Amniotic epithelial cell (primary cell): ENCODE results near the gene CEP170B.
"Not testable (repeated sequence)": the region's sequence is repeated elsewhere in the genome, so short reads cannot be mapped to it uniquely, and the experiment has no call there.

ENCODE experiments used
- DNase-seq: peaks from one replicate; pipeline ENCODE4 v3.0.0-alpha.2; 2010; ENCODE audit warnings: low read depth

CEP170B gene

GRCh38 chr14:104879201-104879982 is 14.3 kb downstream of the CEP170B start:
- DNase-seq: no peak

- no peak for DNase-seq
These were observed 15.0 kb downstream of the CEP170B start for GRCh38 chr14:104879983-104880565.

GRCh38 chr14:104880584-104881210 is 15.6 kb downstream of the CEP170B start:
- no peak for DNase-seq

- no peak for DNase-seq
These were observed 16.4 kb downstream of the CEP170B start for GRCh38 chr14:104881369-104881979.

- DNase-seq: no peak
These were observed 17.4 kb downstream of the CEP170B start for GRCh38 chr14:104882325-104882973.

- DNase-seq: no peak
These were observed 18.1 kb downstream of the CEP170B start for GRCh38 chr14:104882991-104883660.

GRCh38 chr14:104883681-104884361 is 18.8 kb downstream of the CEP170B start:
- DNase-seq: no peak

GRCh38 chr14:104884381-104884780 is 19.3 kb downstream of the CEP170B start:
- not testable (repeated sequence) for DNase-seq

DNA sequence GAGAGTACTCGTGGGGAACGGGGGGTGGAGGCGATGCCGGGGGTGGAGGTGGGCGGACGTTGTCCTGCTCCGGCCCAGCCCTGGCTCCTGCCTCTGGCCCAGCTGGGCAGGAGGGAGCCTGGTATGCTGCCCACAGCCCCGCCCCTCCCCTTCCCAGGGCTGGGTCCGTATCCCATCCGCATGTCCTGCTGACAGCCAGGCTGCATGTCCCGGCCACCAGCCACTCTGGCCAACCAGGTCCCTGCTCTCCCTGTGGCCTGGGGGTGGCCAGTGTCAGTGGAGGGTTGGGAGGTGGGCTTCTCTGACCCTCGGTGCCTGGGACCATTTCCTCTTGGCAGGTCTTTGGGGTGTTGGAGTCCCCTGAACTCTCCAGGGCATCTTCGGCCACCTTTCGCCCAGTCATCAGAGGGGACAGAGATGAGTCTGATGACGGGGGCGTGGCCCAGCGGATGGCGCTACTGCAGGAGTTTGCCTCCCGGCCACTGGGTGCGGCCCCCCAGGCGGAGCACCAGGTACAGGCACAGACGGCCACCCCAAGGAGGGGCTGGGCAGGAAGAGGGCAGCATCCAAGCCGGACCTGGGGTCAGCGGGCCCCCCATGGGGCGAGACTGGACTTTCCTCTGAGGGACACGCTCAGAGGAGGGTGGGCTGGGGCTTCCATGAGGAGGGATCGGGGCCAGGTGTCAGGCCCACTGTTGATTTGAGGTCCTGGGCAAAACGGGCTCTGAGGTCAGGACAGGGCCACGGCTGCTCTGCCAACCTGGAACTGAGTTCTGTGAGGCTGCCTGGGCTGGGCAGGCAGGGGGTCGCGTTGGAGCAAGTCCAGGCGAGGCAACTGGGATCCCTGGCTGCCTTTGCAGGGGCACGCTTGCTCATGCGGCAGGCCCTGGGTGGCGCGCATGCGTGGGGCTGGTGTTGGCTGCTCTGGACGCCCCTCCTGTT is 20.2 kb downstream of the CEP170B start:
- no peak for DNase-seq

DNA sequence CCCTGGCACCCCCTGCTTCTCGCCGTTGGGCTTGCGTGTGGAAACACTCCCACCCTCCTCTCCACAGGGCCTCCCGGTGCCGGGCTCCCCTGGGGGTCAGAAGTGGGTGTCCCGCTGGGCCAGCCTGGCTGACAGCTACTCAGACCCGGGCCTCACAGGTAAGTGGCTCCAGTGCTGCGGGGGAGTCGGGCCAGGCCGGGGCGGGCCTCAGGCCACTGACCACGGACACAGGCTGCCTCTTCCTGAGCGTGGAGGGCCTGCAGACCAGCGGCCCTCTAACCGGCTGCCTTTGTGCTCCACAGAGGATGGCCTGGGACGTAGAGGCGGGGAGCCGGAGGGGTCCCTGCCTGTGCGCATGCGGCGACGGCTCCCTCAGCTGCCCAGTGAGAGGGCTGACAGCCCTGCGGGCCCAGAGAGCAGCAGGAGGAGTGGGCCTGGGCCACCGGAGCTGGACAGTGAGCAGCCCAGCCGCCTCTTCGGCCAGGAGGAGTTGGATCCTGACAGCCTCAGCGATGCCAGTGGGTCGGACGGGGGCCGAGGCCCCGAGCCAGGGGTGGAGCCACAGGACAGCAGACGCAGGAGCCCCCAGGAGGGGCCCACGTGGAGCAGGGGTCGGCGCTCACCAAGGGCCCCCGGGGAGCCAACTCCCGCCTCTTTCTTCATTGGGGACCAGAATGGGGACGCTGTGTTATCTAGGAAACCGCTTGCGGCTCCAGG is 21.1 kb downstream of the CEP170B start:
- DNase-seq: no peak

- DNase-seq: no peak
These were observed 21.9 kb downstream of the CEP170B start for GRCh38 chr14:104886690-104887622.

- no peak for DNase-seq
These were observed 22.8 kb downstream of the CEP170B start for GRCh38 chr14:104887623-104888488.

- DNase-seq: no peak
These were observed 23.7 kb downstream of the CEP170B start for GRCh38 chr14:104888489-104889374.

GRCh38 chr14:104889375-104889757 is 24.3 kb downstream of the CEP170B start:
- no peak for DNase-seq

DNA sequence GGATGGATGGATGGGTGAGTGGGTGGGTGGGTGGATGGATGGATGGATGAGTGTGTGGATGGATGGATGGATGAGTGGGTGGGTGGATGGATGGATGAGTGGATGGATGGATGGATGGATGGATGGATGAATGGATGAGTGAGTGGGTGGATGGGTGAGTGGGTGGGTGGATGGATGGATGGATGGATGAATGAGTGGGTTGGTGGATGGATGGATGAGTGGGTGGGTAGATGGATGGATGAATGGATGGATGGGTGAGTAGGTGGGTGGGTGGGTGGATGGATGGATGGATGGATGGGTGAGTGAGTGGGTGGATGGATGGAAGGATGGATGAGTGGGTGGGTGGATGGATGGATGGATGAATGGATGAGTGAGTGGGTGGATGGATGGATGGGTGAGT is 25.2 kb downstream of the CEP170B start:
- DNase-seq: not testable (repeated sequence)

DNA sequence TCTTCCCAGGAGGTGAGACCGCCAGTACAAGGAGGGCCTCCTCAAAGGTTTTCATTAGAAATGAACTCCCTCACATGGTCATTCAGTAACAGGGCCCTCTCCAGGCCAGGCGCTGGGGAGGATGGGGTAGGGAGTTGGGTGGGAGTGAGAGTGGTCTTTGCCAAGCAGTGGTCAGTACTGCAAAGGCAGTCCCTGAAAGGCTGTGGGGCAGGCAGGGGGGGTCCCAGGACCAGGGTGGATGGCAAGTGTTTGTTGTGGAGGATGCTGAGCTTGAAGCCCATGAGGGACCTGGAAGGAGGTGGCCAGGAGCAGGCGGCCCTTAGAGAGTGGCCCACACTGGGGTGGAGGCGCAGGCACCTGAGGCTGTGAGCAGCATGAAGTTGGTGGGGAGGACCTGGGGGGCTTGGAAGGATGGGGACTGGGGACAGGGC is 26.1 kb downstream of the CEP170B start:
- DNase-seq: no peak
